AG04450 (cell line): ENCODE measurements around the gene FBXL17. TPM values are rescaled to one million over a fixed set of nuclear protein-coding genes. Genes with fewer than 3 reads are reported as not detected.

Source experiments
- CTCF ChIA-PET: fragments of 300-600, 350-600 bp; formaldehyde crosslinking; extraction: SDS; loops from one replicate; lab custom pipeline; 2022; ENCODE audit warnings: antibody characterized with exemption, inconsistent platforms; lab: Charles Lee
- POLR2A ChIA-PET: fragments of 350-600 bp; formaldehyde crosslinking; extraction: SDS; loops from one replicate; lab custom pipeline; 2021; ENCODE audit warnings: antibody characterized with exemption, inconsistent platforms; lab: Yijun Ruan, JAX
- DNase-seq: peaks from one replicate; pipeline ENCODE4 v3.0.0-alpha.2; 2011; ENCODE audit warnings: low read depth, low spot score
- H3K27ac ChIP-seq: one replicate; pipeline ENCODE4 v1.5.1; 2012; ENCODE audit warnings: low read depth, low read length, control low read depth
- H3K27me3 ChIP-seq: one replicate; pipeline ENCODE4 v1.6.0; 2012; ENCODE audit warnings: low read length; ENCODE audit not compliant: control insufficient read depth, insufficient read depth
- H3K4me3 ChIP-seq: 2 replicates; pipeline ENCODE4 v1.5.1; 2011; ENCODE audit warnings: mild to moderate bottlenecking, low read depth, low read length, control low read depth
- H3K9me3 ChIP-seq: 2 replicates; pipeline ENCODE4 v1.5.1; 2012; ENCODE audit warnings: low read length; ENCODE audit not compliant: control insufficient read depth, insufficient read depth
- CTCF ChIP-seq: IDR thresholded peaks from 2 replicates; pipeline ENCODE4 v1.5.1; 2011; ENCODE audit warnings: low read depth, low read length, control low read depth, inconsistent platforms
- polyA plus RNA-seq: library from polyadenylated mRNA; depleted of rRNA; stranded (reverse); fragments of >200 nt; gene quantifications from 2 replicates; pipeline ENCODE4 v1.2.3, GENCODE V29; 2011

The FBXL17 gene
- polyA plus RNA-seq, 1 experiment, result 9.4 TPM

- Histone ChIP-seq H3K9me3 (no peaks in the 10 kb centered on the region), H3K27me3 (no peaks in the 10 kb centered on the region), H3K4me3 (no peak overlapping the region), H3K27ac (no peak overlapping the region)
- DNase-seq, result no peak
- ChIA-PET POLR2A (no interaction called here), CTCF (interaction anchor here (0.6 to 1.7 kb wide), 4 partner anchors 17 to 196 kb away, joined by 3 to 8 read pairs (median 4); no protein-coding TSS in a partner anchor)
- no peak for TF ChIP-seq CTCF
Observed at GRCh38 chr5:108149369-108149768, 232.5 kb downstream of the FBXL17 start.

- Histone ChIP-seq H3K27ac (no peak overlapping the region), H3K4me3 (no peak overlapping the region), H3K27me3 (no peaks in the 10 kb centered on the region), H3K9me3 (no peaks in the 10 kb centered on the region)
- no peak for DNase-seq
- peak; percentile 61 for TF ChIP-seq CTCF
- ChIA-PET CTCF (interaction anchor here (1.6 to 1.7 kb wide), 2 partner anchors 18 to 112 kb away, joined by 6 to 8 read pairs; no protein-coding TSS in a partner anchor), POLR2A (no interaction called here)
Observed at GRCh38 chr5:108148715-108149139, 233.2 kb downstream of the FBXL17 start.

DNA sequence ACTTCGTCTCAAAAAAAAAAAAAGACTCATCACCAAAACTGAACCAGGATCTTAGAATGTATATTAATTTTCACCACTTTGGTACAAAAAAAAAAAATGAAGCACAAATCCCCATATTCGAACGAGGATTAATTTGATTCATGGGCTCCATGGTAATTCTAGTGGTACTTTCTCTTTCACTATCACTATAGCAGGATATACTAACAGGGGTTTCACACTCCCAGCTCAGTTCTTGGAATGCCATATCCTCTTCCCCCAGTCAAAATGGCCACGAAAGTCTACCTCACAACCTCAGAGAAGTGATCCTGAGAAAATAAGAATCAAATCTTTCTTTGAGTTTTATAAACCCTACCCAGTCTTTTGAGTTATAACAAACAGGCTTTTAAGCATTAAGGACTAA, 235.7 kb downstream of the FBXL17 start:
- H3K4me3 ChIP-seq, result no peak overlapping the region
- H3K27me3 ChIP-seq, result no peaks in the 10 kb centered on the region
- H3K27ac ChIP-seq, result no peak overlapping the region
- no peak for DNase-seq
- ChIA-PET POLR2A (interaction anchor here (0.7 kb wide), 1 partner anchor 9 kb away, joined by 5 read pairs; no protein-coding TSS in a partner anchor), CTCF (interaction anchor here (1.0 kb wide), 1 partner anchor 25 kb away, joined by 6 read pairs; no protein-coding TSS in a partner anchor)
- no peaks in the 10 kb centered on the region for H3K9me3 ChIP-seq
- TF ChIP-seq CTCF, result no peak

DNA sequence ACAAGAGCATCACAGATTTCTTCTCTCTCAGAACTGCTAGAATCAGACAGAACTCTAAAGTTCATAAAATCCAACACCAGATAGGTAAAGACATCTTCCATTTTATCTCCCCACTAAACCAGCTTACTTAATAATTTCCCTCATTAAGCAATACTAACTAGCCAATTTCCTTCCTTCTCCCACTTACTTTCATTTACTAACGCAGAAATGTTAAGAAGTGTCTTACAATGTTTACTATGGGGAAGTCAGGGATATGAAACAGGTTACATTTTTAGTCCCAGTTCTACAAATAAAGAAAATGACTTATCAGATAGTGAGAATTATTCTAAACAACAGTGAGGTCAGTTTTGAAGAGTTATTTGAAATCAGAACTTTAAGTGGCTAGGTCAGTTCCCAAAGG, 236.5 kb downstream of the FBXL17 start:
- POLR2A ChIA-PET, result no interaction called here
- no peak overlapping the region for H3K27ac ChIP-seq
- no peak for DNase-seq
- no peak overlapping the region for H3K4me3 ChIP-seq
- no peaks in the 10 kb centered on the region for H3K27me3 ChIP-seq
- TF ChIP-seq CTCF, result no peak
- CTCF ChIA-PET, result interaction anchor here (0.6 to 1.0 kb wide), 3 partner anchors 26 to 200 kb away, joined by 3 to 6 read pairs (median 4); no protein-coding TSS in a partner anchor
- no peaks in the 10 kb centered on the region for H3K9me3 ChIP-seq

GRCh38 chr5:108144332-108144731, 237.6 kb downstream of the FBXL17 start:
- H3K27ac ChIP-seq, result no peak overlapping the region
- no peak for TF ChIP-seq CTCF

More at GRCh38 chr5:108144332-108144731, 237.6 kb downstream of the FBXL17 start:
- CTCF ChIA-PET, result no interaction called here
- DNase-seq, result no peak
- H3K4me3 ChIP-seq, result no peak overlapping the region
- POLR2A ChIA-PET, result no interaction called here
- H3K27me3 ChIP-seq, result no peaks in the 10 kb centered on the region
- H3K9me3 ChIP-seq, result no peaks in the 10 kb centered on the region
